Occipital lobe (tissue), 2 donors: ENCODE measurements around the gene MPPED2. TPM values are rescaled to one million over a fixed set of nuclear protein-coding genes. Genes with fewer than 3 reads are reported as not detected.
A peak's percentile ranks its signal among the peaks of the same experiment; 100 is the strongest.

Source experiments
- DNase-seq: peaks from one replicate; lab custom pipeline; 2025; lab: John Stamatoyannopoulos, UW
- total RNA-seq: library from RNA; depleted of rRNA; stranded (reverse); fragments of >200 nt; gene quantifications from one replicate; pipeline ENCODE4 v1.2.3, GENCODE V29; 2014

MPPED2 gene
- total RNA-seq, 1 donor from 2014 or later: 70.5 TPM

GRCh38 chr11:30487200-30487898 is 98.8 kb downstream of the MPPED2 start:
- DNase-seq: peak; percentile 21

- no peak for DNase-seq
Measured at GRCh38 chr11:30485756-30486155, 100.4 kb downstream of the MPPED2 start.

GRCh38 chr11:30485222-30485621 is 100.9 kb downstream of the MPPED2 start:
- DNase-seq: no peak

- no peak for DNase-seq
Measured at GRCh38 chr11:30483056-30483455, 103.1 kb downstream of the MPPED2 start.

- DNase-seq: no peak
Measured at GRCh38 chr11:30481796-30482195, 104.4 kb downstream of the MPPED2 start.

GRCh38 chr11:30481330-30481729 is 104.8 kb downstream of the MPPED2 start:
- no peak for DNase-seq

- DNase-seq: no peak
Measured at GRCh38 chr11:30479899-30480298, 106.3 kb downstream of the MPPED2 start.

GRCh38 chr11:30478923-30479322 is 107.2 kb downstream of the MPPED2 start:
- DNase-seq: no peak

GRCh38 chr11:30477061-30477460 is 109.1 kb downstream of the MPPED2 start:
- no peak for DNase-seq

GRCh38 chr11:30474151-30474954 is 111.8 kb downstream of the MPPED2 start:
- no peak for DNase-seq

- no peak for DNase-seq
Measured at GRCh38 chr11:30471244-30471643, 114.9 kb downstream of the MPPED2 start.

- no peak for DNase-seq
Measured at GRCh38 chr11:30468881-30469280, 117.3 kb downstream of the MPPED2 start.

- DNase-seq: no peak
Measured at GRCh38 chr11:30467176-30467575, 119.0 kb downstream of the MPPED2 start.

GRCh38 chr11:30465623-30466022 is 120.5 kb downstream of the MPPED2 start:
- no peak for DNase-seq

GRCh38 chr11:30465192-30465591 is 121.0 kb downstream of the MPPED2 start:
- no peak for DNase-seq

- no peak for DNase-seq
Measured at GRCh38 chr11:30463266-30463665, 122.9 kb downstream of the MPPED2 start.

GRCh38 chr11:30462421-30462820 is 123.7 kb downstream of the MPPED2 start:
- DNase-seq: no peak

GRCh38 chr11:30459821-30460220 is 126.3 kb downstream of the MPPED2 start:
- no peak for DNase-seq

- no peak for DNase-seq
Measured at GRCh38 chr11:30459306-30459705, 126.8 kb downstream of the MPPED2 start.

GRCh38 chr11:30458541-30458940 is 127.6 kb downstream of the MPPED2 start:
- DNase-seq: no peak

GRCh38 chr11:30457087-30457486 is 129.1 kb downstream of the MPPED2 start:
- DNase-seq: no peak

GRCh38 chr11:30455025-30455424 is 131.1 kb downstream of the MPPED2 start:
- DNase-seq: no peak

GRCh38 chr11:30454541-30454940 is 131.6 kb downstream of the MPPED2 start:
- no peak for DNase-seq
